Heart right ventricle (tissue), 16 donors: ENCODE measurements around the gene C14orf93. TPM values are rescaled to one million over a fixed set of nuclear protein-coding genes. Genes with fewer than 3 reads are reported as not detected.

Source experiments
- ATAC-seq, 8 donors: fragments of 200-7000 bp; cut with Tn5 transposase; one replicate each; pipeline ENCODE4 v1.9.1; 2020; ENCODE audit warnings: mild to moderate bottlenecking in 8 of 8, moderate library complexity in 8 of 8, moderate number of reproducible peaks in 1 of 8
- DNase-seq, 2 donors: peaks; one replicate each; pipeline ENCODE4 v3.0.0-alpha.2; 2020
- H3K27ac ChIP-seq, 10 donors: fragments of 200-600 bp; sonication (generic) in 2 of 10; one replicate each; pipeline versions ENCODE4 v1.5.0 to v1.8.0; 2020 to 2022; ENCODE audit warnings: mild to moderate bottlenecking in 3 of 10
- H3K27me3 ChIP-seq, 7 donors: fragments of 200-600 bp; one replicate each; pipeline ENCODE4 v1.8.0; 2021 to 2022; ENCODE audit warnings: mild to moderate bottlenecking in 2 of 7
- H3K36me3 ChIP-seq, 9 donors: fragments of 200-600 bp; sonication (generic) in 1 of 9; one replicate each; pipeline versions ENCODE4 v1.5.0 to v1.8.0; 2020 to 2022; ENCODE audit warnings: mild to moderate bottlenecking in 2 of 9
- H3K4me1 ChIP-seq, 9 donors: fragments of 200-600 bp; sonication (generic) in 1 of 9; one replicate each; pipeline versions ENCODE4 v1.5.0 to v1.8.0; 2020 to 2022; ENCODE audit warnings: mild to moderate bottlenecking in 4 of 9
- H3K4me3 ChIP-seq, 10 donors: fragments of 200-600 bp; sonication (generic) in 2 of 10; one replicate each; pipeline versions ENCODE4 v1.5.0 to v1.8.0; 2020 to 2022; ENCODE audit warnings: mild to moderate bottlenecking in 7 of 10, moderate library complexity in 2 of 10
- H3K9me3 ChIP-seq, 11 donors: fragments of 200-600 bp in 10 of 11; sonication (generic) in 2 of 11; one replicate each; pipeline versions ENCODE4 v1.5.0 to v1.8.0; 2013 to 2022; ENCODE audit warnings: mild to moderate bottlenecking in 2 of 11, control low read depth in 1 of 11, moderate library complexity in 1 of 11
- WGBS, 2 donors: extraction: QIAGEN DNeasy Blood & Tissue Kit; methylation state at CpG; one replicate each; pipeline ENCODE4 v1.1.7; 2013; ENCODE audit warnings: inconsistent platforms in 1 of 2; 5-methylcytosine and 5-hydroxymethylcytosine counted together
- intact Hi-C, 10 donors: fragments of 100-400 bp; cut with DNase I; formaldehyde crosslinking; loops; one replicate each; pipeline versions ENCODE4 v1.11.1 to v1.14.2; 2022
- polyA plus RNA-seq, 2 donors: library from polyadenylated mRNA; stranded (reverse); fragments of 200-250 nt; gene quantifications; one replicate each; pipeline ENCODE4 v1.2.3, GENCODE V29; 2013
- total RNA-seq, 10 donors: library from RNA; stranded (reverse); fragmentation: NEBNext Ultra II Directional in 3 of 10; extraction: Animal tissue kit (Norgen Biotek cat#: 25700) in 3 of 10; gene quantifications; one replicate each; pipeline versions ENCODE4 v1.2.1 to v1.2.4, GENCODE V29; 2021 to 2023
- TF ChIP-seq, protein P1 (sequence below), 9 donors: fragments of 200-600 bp; sonication (generic) in 2 of 9; IDR thresholded peaks; one replicate each; pipeline versions ENCODE4 v1.5.0 to v1.8.0; 2021 to 2022; ENCODE audit warnings: antibody characterized with exemption in 9 of 9, mild to moderate bottlenecking in 5 of 9, moderate library complexity in 1 of 9
- donor health status: Arrhythmogenic right ventricular cardiomyopathy.
- donor health status: ischemic (EF 13 %, LVEDD 7.1; RV severe dilation, severe dysfunction).
- donor health status: healthy with polysubstance abuse.
- donor health status: DM: no; HTN: yes; CAD: no.
- donor health status: DM: no; HTN: no; CAD: no.
- donor health status: ischemic (EF 25% LVEDD 6.9; RV normal size, moderate dysfunction).
- donor health status: ischemic (EF 25% LVEDD 5.7; RV mildly dilated, moderate dysfunction).
- donor health status: healthy.
- donor health status: DM: yes; HTN: yes; CAD: no.
- donor health status: Ischemic cardiomyopathy.
- donor health status: ischemic (EF 35%, LVEDD 5.7; RV mildly dilated, moderate dysfunction).
- donor health status: nonischemic (EF 11% LVEDD 7.7; RV severe dilation, severe dysfunction).
- donor health status: DM: yes; HTN: yes; CAD: no.
- donor health status: PGD.
- donor health status: ischemic (EF 29% LVEDD 5.4; RV normal size, mild dysfunction).
- donor health status: nonischemic (EF 23%, LVEDD 6.1; RV moderate dilation, normal function).

The C14orf93 gene
- total and polyA plus RNA-seq, 12 donors: 3.2 to 6.7 (median 4.8) TPM

DNA sequence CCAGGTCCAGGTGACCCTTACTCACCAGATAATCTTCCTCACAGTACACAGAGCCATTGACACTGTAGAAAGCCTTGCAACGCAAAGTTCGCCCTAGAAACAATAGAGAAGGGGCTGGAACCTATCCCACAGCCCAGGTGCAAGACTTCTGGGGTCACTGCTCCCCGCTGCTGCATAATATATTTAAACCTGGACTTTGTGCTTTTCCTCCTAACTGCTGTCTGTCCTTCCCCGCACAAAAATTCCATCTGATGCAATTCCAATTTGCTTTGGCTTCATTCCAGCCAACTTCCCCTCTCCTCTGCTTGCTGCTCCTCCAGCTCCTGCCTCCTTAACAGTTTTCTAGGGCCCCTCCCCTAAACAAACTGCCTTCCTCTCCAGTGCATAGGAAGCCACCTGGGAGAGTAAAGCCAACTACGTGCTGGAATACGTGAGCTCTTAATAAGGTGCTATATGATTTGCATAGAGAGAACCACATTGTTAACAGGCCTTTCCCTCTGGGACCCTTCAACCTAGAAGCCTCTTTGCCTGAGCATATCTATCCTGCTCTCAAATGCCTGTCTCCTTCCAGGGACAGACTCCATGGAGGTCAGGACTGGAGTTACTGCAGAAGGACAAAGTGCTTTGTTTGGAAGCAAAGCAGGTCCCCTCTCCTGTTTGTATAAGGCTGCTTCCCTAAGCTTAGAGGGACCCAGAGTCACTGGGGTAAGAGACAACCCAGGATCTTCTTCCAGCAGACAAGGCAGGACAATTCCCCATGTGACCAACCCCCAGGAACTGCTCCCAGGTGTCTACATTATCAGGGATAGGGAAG lies 33.1 kb downstream of the C14orf93 start:
- no peaks in the 10 kb centered on the region for H3K9me3 ChIP-seq
- H3K27ac ChIP-seq: peak overlapping the region; percentile 9 to 91 (median 74)
- WGBS, 2 donors: 34 to 43% methylated on average over 6 of the region's 6 CpGs
- intact Hi-C loops: loop anchor here in 1 of 10 donors (1.0 kb wide), 1 partner anchor 19 kb away; no protein-coding TSS in a partner anchor
- DNase-seq (no peak), ATAC-seq (no peak)
- TF ChIP-seq, protein P1, sequence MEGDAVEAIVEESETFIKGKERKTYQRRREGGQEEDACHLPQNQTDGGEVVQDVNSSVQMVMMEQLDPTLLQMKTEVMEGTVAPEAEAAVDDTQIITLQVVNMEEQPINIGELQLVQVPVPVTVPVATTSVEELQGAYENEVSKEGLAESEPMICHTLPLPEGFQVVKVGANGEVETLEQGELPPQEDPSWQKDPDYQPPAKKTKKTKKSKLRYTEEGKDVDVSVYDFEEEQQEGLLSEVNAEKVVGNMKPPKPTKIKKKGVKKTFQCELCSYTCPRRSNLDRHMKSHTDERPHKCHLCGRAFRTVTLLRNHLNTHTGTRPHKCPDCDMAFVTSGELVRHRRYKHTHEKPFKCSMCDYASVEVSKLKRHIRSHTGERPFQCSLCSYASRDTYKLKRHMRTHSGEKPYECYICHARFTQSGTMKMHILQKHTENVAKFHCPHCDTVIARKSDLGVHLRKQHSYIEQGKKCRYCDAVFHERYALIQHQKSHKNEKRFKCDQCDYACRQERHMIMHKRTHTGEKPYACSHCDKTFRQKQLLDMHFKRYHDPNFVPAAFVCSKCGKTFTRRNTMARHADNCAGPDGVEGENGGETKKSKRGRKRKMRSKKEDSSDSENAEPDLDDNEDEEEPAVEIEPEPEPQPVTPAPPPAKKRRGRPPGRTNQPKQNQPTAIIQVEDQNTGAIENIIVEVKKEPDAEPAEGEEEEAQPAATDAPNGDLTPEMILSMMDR (IDR thresholded peaks at IDR 0.05): no peak
- peaks cover 8 to 64% (median 47%) of the 10 kb centered on the region in 9 donors for H3K4me1 ChIP-seq
- no peak overlapping the region for H3K4me3 ChIP-seq
- peaks cover 0 to 42% (median 0%) of the 10 kb centered on the region in 9 donors for H3K36me3 ChIP-seq
- peaks cover 0 to 29% (median 0%) of the 10 kb centered on the region in 7 donors for H3K27me3 ChIP-seq

DNA sequence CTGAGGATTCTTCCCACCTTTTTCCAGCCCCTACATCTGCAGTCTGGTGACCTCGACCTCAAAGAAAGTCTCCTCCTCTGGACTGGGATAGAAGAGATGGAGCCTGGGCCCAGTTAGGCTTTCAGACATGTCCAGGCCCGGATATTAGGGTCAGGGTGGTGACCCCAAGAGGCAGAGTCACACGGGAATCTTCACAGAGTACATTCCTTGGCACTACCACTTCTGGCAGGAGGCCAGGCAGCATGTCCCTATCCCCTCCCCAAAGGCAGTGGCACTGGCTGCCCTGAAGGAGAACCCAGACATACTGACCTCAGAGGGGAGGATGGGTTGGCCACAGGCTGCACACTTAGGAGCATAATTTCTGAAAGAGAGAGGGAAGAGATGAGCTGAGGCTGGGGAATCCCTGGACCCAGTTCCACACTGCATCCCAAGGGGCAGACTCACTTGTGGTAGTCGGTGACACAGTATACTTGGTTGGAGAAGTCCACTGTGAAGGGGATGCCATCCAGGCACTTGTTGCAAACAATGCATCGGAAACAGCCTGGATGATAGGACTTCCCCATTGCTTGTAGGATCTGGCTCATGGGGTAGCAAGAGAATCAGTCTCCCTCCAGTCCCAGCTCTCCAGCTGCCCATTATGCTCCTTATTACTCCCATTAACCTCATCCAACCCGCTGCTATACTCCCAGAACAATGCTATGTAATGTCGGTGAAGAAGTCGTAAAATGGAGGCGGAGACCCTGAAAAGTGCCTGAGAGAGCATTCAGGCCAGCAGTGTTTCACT lies 35.2 kb downstream of the C14orf93 start:
- Histone ChIP-seq H3K27ac (peak overlapping the region in 4 of 10 donors; percentile 4 to 39 (median 26)), H3K4me3 (no peak overlapping the region), H3K36me3 (peaks cover 0 to 50% (median 0%) of the 10 kb centered on the region in 9 donors), H3K27me3 (peaks cover 0 to 8% (median 0%) of the 10 kb centered on the region in 7 donors), H3K9me3 (no peaks in the 10 kb centered on the region), H3K4me1 (peaks cover 4 to 44% (median 33%) of the 10 kb centered on the region in 9 donors)
- DNase-seq: peak in 1 of 2 donors; percentile 57
- 66 to 73% methylated on average over 9 of the region's 9 CpGs for WGBS, 2 donors
- ATAC-seq: peak in 5 of 8 donors; percentile 7 to 29 (median 27)
- TF ChIP-seq, protein P1 (IDR thresholded peaks at IDR 0.05): no peak
- intact Hi-C loops: no loop called here

DNA sequence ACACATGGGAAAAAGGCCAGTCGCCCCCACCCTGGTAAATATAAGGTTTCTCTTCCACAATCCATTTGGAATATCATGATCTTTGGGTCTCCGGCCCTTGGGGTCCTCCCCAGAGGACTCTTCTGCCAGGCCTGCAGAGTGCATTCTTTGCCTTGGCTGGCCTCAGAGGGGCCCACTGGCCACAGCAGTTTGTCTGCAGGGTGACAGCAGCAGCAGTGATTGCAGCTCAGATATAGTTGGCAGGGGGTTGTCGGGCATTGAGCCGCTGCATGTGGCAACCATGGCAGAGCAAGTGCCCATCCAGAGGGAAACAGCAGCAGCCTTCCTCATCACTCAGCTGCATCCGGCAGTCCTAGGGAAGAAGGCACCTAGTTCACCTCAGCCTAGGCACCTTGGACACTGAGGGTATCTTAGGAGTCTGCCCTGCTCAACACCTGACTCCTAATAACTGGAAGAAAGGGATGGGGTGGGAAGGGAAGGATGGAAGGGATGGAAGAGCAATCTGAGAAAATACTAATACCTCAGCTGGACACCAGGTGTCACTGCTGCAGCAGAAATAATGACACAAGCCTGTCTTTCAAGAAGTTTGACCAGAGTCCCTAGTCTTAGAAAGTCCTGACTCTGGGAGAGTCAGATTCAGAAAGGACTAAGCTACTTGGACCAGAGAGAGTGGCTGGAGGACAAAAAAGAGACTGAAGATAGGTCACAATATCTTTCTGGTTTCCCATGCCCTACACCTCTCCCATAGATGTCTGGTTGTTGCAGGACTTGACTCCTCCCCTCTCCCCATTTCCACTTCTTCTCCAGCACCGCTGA lies 36.5 kb downstream of the C14orf93 start:
- Histone ChIP-seq H3K27ac (peak overlapping the region in 5 of 10 donors; percentile 21 to 61 (median 39)), H3K27me3 (no peaks in the 10 kb centered on the region), H3K36me3 (peaks cover 0 to 52% (median 0%) of the 10 kb centered on the region in 9 donors), H3K4me1 (peaks cover 0 to 31% (median 24%) of the 10 kb centered on the region in 9 donors), H3K9me3 (no peaks in the 10 kb centered on the region), H3K4me3 (no peak overlapping the region)
- intact Hi-C loops: no loop called here
- peak in 1 of 2 donors; percentile 48 for DNase-seq
- TF ChIP-seq, protein P1 (IDR thresholded peaks at IDR 0.05): peak; percentile 54 to 77 (median 74)
- ATAC-seq: peak in 7 of 8 donors; percentile 35 to 63 (median 48)
- WGBS, 2 donors: 82 to 85% methylated on average over 6 of the region's 6 CpGs
